Endodermal cell (in vitro differentiated cells): ENCODE measurements around the gene GRB14. TPM values are rescaled to one million over a fixed set of nuclear protein-coding genes. Genes with fewer than 3 reads are reported as not detected.
A peak's percentile ranks its signal among the peaks of the same experiment; 100 is the strongest.

Source experiments
- DNase-seq: peaks from one replicate; pipeline ENCODE4 v3.0.0-alpha.2; 2017
- H3K27ac ChIP-seq: 2 replicates; pipeline ENCODE4 v1.5.1; 2013; ENCODE audit warnings: mild to moderate bottlenecking, low read depth, low read length, moderate library complexity
- H3K27me3 ChIP-seq: 2 replicates; pipeline ENCODE4 v1.6.1; 2013; ENCODE audit warnings: mild to moderate bottlenecking, low read length, moderate library complexity; ENCODE audit not compliant: insufficient read depth, control insufficient read depth, poor library complexity, severe bottlenecking
- H3K36me3 ChIP-seq: 2 replicates; pipeline ENCODE4 v1.7.0; 2013; ENCODE audit warnings: mild to moderate bottlenecking, low read length, moderate library complexity; ENCODE audit not compliant: control insufficient read depth, insufficient read depth
- H3K4me1 ChIP-seq: one replicate; pipeline ENCODE4 v1.7.0; 2013; ENCODE audit warnings: low read length; ENCODE audit not compliant: control insufficient read depth, insufficient read depth
- H3K4me3 ChIP-seq: 2 replicates; pipeline ENCODE4 v1.5.1; 2013; ENCODE audit warnings: mild to moderate bottlenecking, low read length, moderate library complexity
- H3K9ac ChIP-seq: 2 replicates; pipeline ENCODE4 v1.6.1; 2013; ENCODE audit warnings: mild to moderate bottlenecking, low read length, moderate library complexity; ENCODE audit not compliant: poor library complexity, severe bottlenecking; ENCODE audit errors: extremely low read depth
- H3K9me3 ChIP-seq: 2 replicates; pipeline ENCODE4 v1.6.1; 2013; ENCODE audit warnings: mild to moderate bottlenecking, low read length, moderate library complexity; ENCODE audit not compliant: control insufficient read depth
- H3K27ac Mint-ChIP-seq: 2 replicates; pipeline ENCODE4 v1.8.0; 2020; ENCODE audit warnings: mixed read lengths
- H3K27me3 Mint-ChIP-seq: 2 replicates; pipeline ENCODE4 v1.8.0; 2021; ENCODE audit warnings: mild to moderate bottlenecking, mixed read lengths; ENCODE audit not compliant: insufficient read depth
- H3K36me3 Mint-ChIP-seq: 2 replicates; pipeline ENCODE4 v1.8.0; 2020; ENCODE audit warnings: low read depth, mixed read lengths
- H3K4me1 Mint-ChIP-seq: 2 replicates; pipeline ENCODE4 v1.8.0; 2020; ENCODE audit warnings: mixed read lengths
- H3K4me3 Mint-ChIP-seq: 2 replicates; pipeline ENCODE4 v1.8.0; 2020; ENCODE audit warnings: mild to moderate bottlenecking, moderate library complexity, mixed read lengths
- H3K9me3 Mint-ChIP-seq: 2 replicates; pipeline ENCODE4 v1.8.0; 2020; ENCODE audit warnings: mild to moderate bottlenecking, mixed read lengths
- CTCF ChIP-seq: fragments of 200-600 bp; sonication (generic); conservative IDR thresholded peaks from 2 replicates; pipeline ENCODE4 v1.5.0; 2021; ENCODE audit warnings: antibody characterized with exemption, mild to moderate bottlenecking
- WGBS, 2 experiments: methylation state at CpG; one replicate each; pipeline versions ENCODE4 v1.1.5 to v1.1.7; 2013; ENCODE audit warnings: missing lambda C conversion rate in 2 of 2, mixed read lengths in 1 of 2; ENCODE audit not compliant: insufficient coverage in 1 of 2, insufficient read length in 1 of 2; 5-methylcytosine and 5-hydroxymethylcytosine counted together
- total RNA-seq, 2 donors: library from RNA; stranded (reverse); fragmentation: NEBNext Ultra II Directional in 1 of 2; extraction: Animal tissue kit (Norgen Biotek cat#: 25700) in 1 of 2; gene quantifications; 2 replicates in 1 of 2; 3 replicates in 1 of 2; pipeline ENCODE4 v1.2.1, GENCODE V29; 2021

GRB14 gene
- total RNA-seq, 2 donors from 2014 or later = 16.5 to 21.4 TPM

- H3K27ac ChIP-seq = no peak overlapping the region
- H3K9ac ChIP-seq = no peak overlapping the region
- H3K4me3 Mint-ChIP-seq = no peak overlapping the region
- H3K27ac Mint-ChIP-seq = no peak overlapping the region
- H3K36me3 ChIP-seq = no peaks in the 10 kb centered on the region
- H3K27me3 Mint-ChIP-seq = no peaks in the 10 kb centered on the region
- H3K27me3 ChIP-seq = no peaks in the 10 kb centered on the region
- WGBS, 2 experiments = 83 to 92% methylated on average over 2 of the region's 2 CpGs
- no peaks in the 10 kb centered on the region for H3K9me3 Mint-ChIP-seq
- DNase-seq = no peak
- no peaks in the 10 kb centered on the region for H3K36me3 Mint-ChIP-seq
- H3K9me3 ChIP-seq = no peaks in the 10 kb centered on the region
- no peak for TF ChIP-seq CTCF
- no peaks in the 10 kb centered on the region for H3K4me1 ChIP-seq
- no peak overlapping the region for H3K4me3 ChIP-seq
- H3K4me1 Mint-ChIP-seq = peaks cover 12% of the 10 kb centered on the region
Observed at GRCh38 chr2:164498836-164499235, 122.4 kb downstream of the GRB14 start.

GRCh38 chr2:164496881-164497280, 124.4 kb downstream of the GRB14 start:
- H3K4me3 ChIP-seq = no peak overlapping the region
- H3K36me3 Mint-ChIP-seq = no peaks in the 10 kb centered on the region
- H3K4me1 ChIP-seq = no peaks in the 10 kb centered on the region
- H3K27ac Mint-ChIP-seq = peak overlapping the region; percentile 69
- DNase-seq = no peak
- H3K4me3 Mint-ChIP-seq = no peak overlapping the region
- no peak for TF ChIP-seq CTCF
- H3K27ac ChIP-seq = no peak overlapping the region
- H3K9ac ChIP-seq = no peak overlapping the region
- WGBS, 2 experiments = 92 to 97% methylated on average over 2 to 5 of the region's 5 CpGs
- no peaks in the 10 kb centered on the region for H3K9me3 Mint-ChIP-seq
- H3K36me3 ChIP-seq = no peaks in the 10 kb centered on the region
- H3K9me3 ChIP-seq = no peaks in the 10 kb centered on the region
- peaks cover 11% of the 10 kb centered on the region for H3K4me1 Mint-ChIP-seq
- H3K27me3 Mint-ChIP-seq = no peaks in the 10 kb centered on the region
- no peaks in the 10 kb centered on the region for H3K27me3 ChIP-seq

DNA sequence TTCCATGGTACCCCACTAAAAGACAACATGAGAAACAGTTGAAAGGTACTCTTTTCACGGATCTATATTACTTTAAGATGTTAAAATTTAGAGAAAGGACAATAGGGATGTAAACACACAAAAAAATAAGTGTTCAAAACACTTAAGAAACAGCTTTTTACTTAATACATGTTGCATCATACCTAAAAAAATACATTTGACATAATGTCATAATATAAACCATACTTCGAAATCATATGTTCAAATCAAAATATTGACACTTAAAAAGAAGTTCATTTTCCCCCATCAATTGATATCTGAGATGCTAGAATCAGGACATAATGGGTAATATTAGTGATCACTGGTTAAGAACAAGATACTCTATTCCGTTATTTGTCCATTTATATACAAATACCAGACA, 124.9 kb downstream of the GRB14 start:
- no peak overlapping the region for H3K9ac ChIP-seq
- no peaks in the 10 kb centered on the region for H3K27me3 ChIP-seq
- H3K4me3 ChIP-seq = no peak overlapping the region
- H3K27me3 Mint-ChIP-seq = no peaks in the 10 kb centered on the region
- no peaks in the 10 kb centered on the region for H3K9me3 Mint-ChIP-seq
- no peaks in the 10 kb centered on the region for H3K36me3 ChIP-seq
- H3K27ac ChIP-seq = no peak overlapping the region
- H3K36me3 Mint-ChIP-seq = no peaks in the 10 kb centered on the region
- no peak overlapping the region for H3K4me3 Mint-ChIP-seq
- H3K4me1 ChIP-seq = no peaks in the 10 kb centered on the region
- H3K9me3 ChIP-seq = no peaks in the 10 kb centered on the region
- TF ChIP-seq CTCF = no peak
- H3K27ac Mint-ChIP-seq = no peak overlapping the region
- H3K4me1 Mint-ChIP-seq = peaks cover 11% of the 10 kb centered on the region
- WGBS, 2 experiments = 89 to 100% methylated on average over 1 to 2 of the region's 3 CpGs
- DNase-seq = no peak
